ENCODE measurements around the gene NEB.
"Not testable (repeated sequence)": the region's sequence is repeated elsewhere in the genome, so short reads cannot be mapped to it uniquely, and the experiment has no call there.

Gene NEB

GRCh38 chr2:151607459-151608424 lies 126.5 kb downstream of the NEB start:
- DNase-seq: not testable (repeated sequence)

- DNase-seq: not testable (repeated sequence)
Observed at GRCh38 chr2:151603530-151603929, 130.7 kb downstream of the NEB start.

- not testable (repeated sequence) for DNase-seq
Observed at GRCh38 chr2:151602402-151602801, 131.9 kb downstream of the NEB start.

- not testable (repeated sequence) for DNase-seq
Observed at GRCh38 chr2:151601803-151602202, 132.5 kb downstream of the NEB start.

GRCh38 chr2:151596903-151597608 lies 137.2 kb downstream of the NEB start:
- DNase-seq: not testable (repeated sequence)

GRCh38 chr2:151591908-151592255 lies 142.4 kb downstream of the NEB start:
- DNase-seq: not testable (repeated sequence)

- not testable (repeated sequence) for DNase-seq
Observed at GRCh38 chr2:151591250-151591907, 142.9 kb downstream of the NEB start.

GRCh38 chr2:151581300-151581699 lies 153.0 kb downstream of the NEB start:
- DNase-seq: not testable (repeated sequence)

- DNase-seq: not testable (repeated sequence)
Observed at GRCh38 chr2:151580697-151581096, 153.6 kb downstream of the NEB start.

- no peak for DNase-seq
Observed at GRCh38 chr2:151577116-151577515, 157.2 kb downstream of the NEB start.

GRCh38 chr2:151576080-151576479 lies 158.2 kb downstream of the NEB start:
- peak; percentile 94 for DNase-seq

GRCh38 chr2:151575338-151575737 lies 158.9 kb downstream of the NEB start:
- no peak for DNase-seq

- no peak for DNase-seq
Observed at GRCh38 chr2:151570191-151570590, 164.1 kb downstream of the NEB start.

GRCh38 chr2:151569167-151569566 lies 165.1 kb downstream of the NEB start:
- DNase-seq: no peak

- no peak for DNase-seq
Observed at GRCh38 chr2:151568501-151568900, 165.8 kb downstream of the NEB start.

- DNase-seq: no peak
Observed at GRCh38 chr2:151567006-151567405, 167.3 kb downstream of the NEB start.

- no peak for DNase-seq
Observed at GRCh38 chr2:151562398-151562797, 171.9 kb downstream of the NEB start.

- no peak for DNase-seq
Observed at GRCh38 chr2:151560289-151560688, 174.0 kb downstream of the NEB start.

GRCh38 chr2:151559431-151559830 lies 174.8 kb downstream of the NEB start:
- not testable (repeated sequence) for DNase-seq

GRCh38 chr2:151557883-151558282 lies 176.4 kb downstream of the NEB start:
- not testable (repeated sequence) for DNase-seq

GRCh38 chr2:151556121-151556520 lies 178.2 kb downstream of the NEB start:
- DNase-seq: no peak

- no peak for DNase-seq
Observed at GRCh38 chr2:151552287-151552686, 182.0 kb downstream of the NEB start.

- no peak for DNase-seq
Observed at GRCh38 chr2:151551556-151551955, 182.7 kb downstream of the NEB start.
